GM12892 (cell line): ENCODE measurements around the gene IQCK.

Experiments
- POLR2A ChIP-seq: IDR thresholded peaks from 2 replicates; pipeline ENCODE4 v1.6.1; 2011; ENCODE audit warnings: low read depth, low read length, control low read depth
- POLR2AphosphoS5 ChIP-seq: IDR thresholded peaks from 2 replicates; pipeline ENCODE4 v1.6.1; 2011; ENCODE audit warnings: low read depth, low read length, control low read depth
- TAF1 ChIP-seq: IDR thresholded peaks from 2 replicates; pipeline ENCODE4 v1.6.1; 2011; ENCODE audit warnings: low read depth, mild to moderate bottlenecking, control low read depth, low read length, borderline replicate concordance

- TF ChIP-seq POLR2A (no peak), POLR2AphosphoS5 (no peak), TAF1 (no peak)
Measured at GRCh38 chr16:19899605-19899955, 181.5 kb downstream of the IQCK start.
